ENCODE measurements around the gene CLCA1. TPM values are rescaled to one million over a fixed set of nuclear protein-coding genes. Genes with fewer than 3 reads are reported as not detected.

Gene CLCA1
- total and polyA plus RNA-seq, 10 donors: 0.13 TPM; not detected in 9

DNA sequence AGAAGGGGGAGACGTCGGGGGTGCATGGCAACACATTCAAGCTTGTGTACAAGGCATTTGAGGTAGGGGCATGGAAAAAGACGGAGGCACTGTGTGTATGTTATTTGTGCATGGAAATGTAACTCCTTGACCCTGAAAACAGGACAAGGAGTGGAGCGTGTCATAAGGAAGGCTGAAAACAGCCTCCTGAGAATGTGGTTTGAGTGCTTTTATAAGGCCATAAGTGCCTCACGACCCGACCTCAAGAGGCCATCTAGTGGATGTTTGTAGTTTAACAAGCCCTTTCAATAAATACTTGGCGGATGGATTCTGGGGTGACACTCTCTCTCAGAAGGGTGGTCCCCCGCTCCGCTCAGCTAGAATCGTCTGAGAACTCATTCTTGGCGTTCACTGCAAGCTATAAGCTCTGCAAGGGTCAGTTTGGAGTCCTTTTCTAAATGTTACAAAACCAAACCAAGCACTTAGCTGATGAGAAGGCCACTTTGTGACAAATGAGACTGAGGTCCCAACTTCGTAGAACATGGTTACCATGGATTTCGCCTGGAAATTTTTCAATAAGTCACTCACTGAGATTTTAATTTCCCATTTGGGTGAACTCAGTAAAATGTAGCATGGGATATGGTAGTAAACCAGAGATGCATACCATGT, 39.3 kb downstream of the CLCA1 start:
- Histone ChIP-seq H3K4me3 (no peak overlapping the region), H3K36me3 (no peaks in the 10 kb centered on the region), H3K9me3 (no peaks in the 10 kb centered on the region), H3K4me1 (peaks cover 0 to 18% (median 6%) of the 10 kb centered on the region in 6 donors), H3K27me3 (replicated peaks in 1 of 7) (peaks cover 0 to 4% (median 0%) of the 10 kb centered on the region in 7 donors), H3K27ac (no peak overlapping the region)
- TF ChIP-seq, protein P1, sequence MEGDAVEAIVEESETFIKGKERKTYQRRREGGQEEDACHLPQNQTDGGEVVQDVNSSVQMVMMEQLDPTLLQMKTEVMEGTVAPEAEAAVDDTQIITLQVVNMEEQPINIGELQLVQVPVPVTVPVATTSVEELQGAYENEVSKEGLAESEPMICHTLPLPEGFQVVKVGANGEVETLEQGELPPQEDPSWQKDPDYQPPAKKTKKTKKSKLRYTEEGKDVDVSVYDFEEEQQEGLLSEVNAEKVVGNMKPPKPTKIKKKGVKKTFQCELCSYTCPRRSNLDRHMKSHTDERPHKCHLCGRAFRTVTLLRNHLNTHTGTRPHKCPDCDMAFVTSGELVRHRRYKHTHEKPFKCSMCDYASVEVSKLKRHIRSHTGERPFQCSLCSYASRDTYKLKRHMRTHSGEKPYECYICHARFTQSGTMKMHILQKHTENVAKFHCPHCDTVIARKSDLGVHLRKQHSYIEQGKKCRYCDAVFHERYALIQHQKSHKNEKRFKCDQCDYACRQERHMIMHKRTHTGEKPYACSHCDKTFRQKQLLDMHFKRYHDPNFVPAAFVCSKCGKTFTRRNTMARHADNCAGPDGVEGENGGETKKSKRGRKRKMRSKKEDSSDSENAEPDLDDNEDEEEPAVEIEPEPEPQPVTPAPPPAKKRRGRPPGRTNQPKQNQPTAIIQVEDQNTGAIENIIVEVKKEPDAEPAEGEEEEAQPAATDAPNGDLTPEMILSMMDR (IDR thresholded peaks at IDR 0.05 in 8 of 11, conservative IDR thresholded peaks at IDR 0.05 in 3 of 11): peak in 9 of 11 experiments; percentile 17 to 61 (median 48)
- no peak for TF ChIP-seq POLR2AphosphoS5 (IDR thresholded peaks at IDR 0.05)
- intact Hi-C loops (cut with DNase I; ENCODE audit: low total_unique reads): loop anchor here (10.0 kb wide), 2 partner anchors 133 to 177 kb away; no protein-coding TSS in a partner anchor
- WGBS, 5 donors: 42 to 56% (median 45%) methylated on average over 13 of the region's 13 CpGs
- DNase-seq: no peak

DNA sequence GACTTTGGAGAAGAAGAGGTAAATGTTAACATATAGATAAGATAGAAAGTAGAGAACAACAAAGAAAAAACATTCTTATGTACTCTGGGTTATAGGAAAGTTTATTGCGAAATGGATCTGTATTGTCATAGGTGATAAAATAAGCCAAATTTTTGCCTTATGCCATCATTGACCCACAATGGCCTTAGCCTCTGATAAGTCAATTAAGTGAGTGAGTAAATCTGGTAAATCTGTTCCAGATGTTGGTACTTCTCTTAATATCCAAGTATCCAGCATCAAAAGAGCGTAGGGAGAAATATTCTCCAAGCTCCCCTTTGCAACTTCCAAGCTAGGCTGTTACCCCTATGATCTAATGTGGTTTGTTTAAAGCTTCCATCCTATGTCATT, 39.8 kb downstream of the CLCA1 start:
- H3K4me3 ChIP-seq: no peak overlapping the region
- peaks cover 0 to 13% (median 3%) of the 10 kb centered on the region in 6 donors for H3K4me1 ChIP-seq
- H3K9me3 ChIP-seq: no peaks in the 10 kb centered on the region
- intact Hi-C loops (cut with DNase I; ENCODE audit: low total_unique reads): loop anchor here (10.0 kb wide), 2 partner anchors 134 to 176 kb away; no protein-coding TSS in a partner anchor
- TF ChIP-seq POLR2A (IDR thresholded peaks at IDR 0.05) (no peak), POLR2AphosphoS5 (IDR thresholded peaks at IDR 0.05) (no peak)
- TF ChIP-seq, protein P1 (IDR thresholded peaks at IDR 0.05 in 8 of 11, conservative IDR thresholded peaks at IDR 0.05 in 3 of 11): no peak
- DNase-seq: no peak
- peaks cover 0 to 4% (median 0%) of the 10 kb centered on the region in 7 donors for H3K27me3 ChIP-seq (replicated peaks in 1 of 7)
- WGBS, 5 donors: 86 to 96% (median 89%) methylated on average over 2 of the region's 2 CpGs
- H3K27ac ChIP-seq: no peak overlapping the region
- H3K36me3 ChIP-seq: no peaks in the 10 kb centered on the region

DNA sequence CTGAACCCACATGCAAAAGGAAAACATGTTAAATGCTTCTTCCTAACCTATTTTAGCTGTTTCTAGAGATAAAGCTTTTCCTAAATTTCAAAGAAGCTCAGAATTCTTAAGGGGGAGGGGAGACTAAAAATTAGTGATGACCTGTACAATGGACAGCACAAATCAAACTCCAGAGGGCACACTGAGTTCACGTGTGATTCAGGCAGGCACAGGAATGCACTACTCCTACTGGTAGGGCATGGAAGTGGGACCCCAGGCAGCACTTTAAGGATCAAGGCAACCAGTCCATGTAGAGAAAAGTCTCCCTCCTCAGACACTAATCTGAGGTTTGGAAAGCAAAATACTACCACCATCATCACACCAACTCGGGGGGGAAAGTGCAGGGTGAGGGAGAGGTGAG, 46.9 kb downstream of the CLCA1 start:
- Histone ChIP-seq H3K9me3 (no peaks in the 10 kb centered on the region), H3K4me3 (no peak overlapping the region), H3K27me3 (replicated peaks in 1 of 7) (no peaks in the 10 kb centered on the region), H3K36me3 (no peaks in the 10 kb centered on the region), H3K27ac (no peak overlapping the region), H3K4me1 (no peaks in the 10 kb centered on the region)
- no peak for DNase-seq
- WGBS, 5 donors: 66 to 78% (median 73%) methylated on average over 2 of the region's 2 CpGs
- no peak for TF ChIP-seq POLR2A (IDR thresholded peaks at IDR 0.05)
- TF ChIP-seq, protein P1 (IDR thresholded peaks at IDR 0.05 in 8 of 11, conservative IDR thresholded peaks at IDR 0.05 in 3 of 11): peak in 4 of 11 experiments; percentile 17 to 27 (median 22)
- intact Hi-C loops (cut with DNase I; ENCODE audit: low total_unique reads): no loop called here

DNA sequence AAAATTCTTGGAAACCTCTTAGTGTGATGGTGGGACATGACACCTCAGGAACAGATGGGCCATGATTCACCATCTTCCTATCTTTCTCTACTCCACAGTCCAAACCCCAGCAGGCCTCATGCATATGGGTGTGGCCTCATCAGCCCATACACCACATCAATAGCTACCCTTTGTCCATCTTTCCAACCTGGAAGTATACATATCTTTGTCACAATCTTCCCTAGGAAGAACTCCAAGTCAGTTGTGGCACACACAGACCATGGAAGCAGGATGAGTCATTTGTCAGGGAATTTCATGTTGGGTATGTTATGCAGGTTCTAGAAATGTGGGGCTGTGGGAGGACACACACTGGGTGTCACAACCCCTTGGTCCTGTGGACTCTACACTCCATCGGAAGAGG, 47.6 kb downstream of the CLCA1 start:
- no peaks in the 10 kb centered on the region for H3K9me3 ChIP-seq
- intact Hi-C loops (cut with DNase I; ENCODE audit: low total_unique reads): no loop called here
- no peaks in the 10 kb centered on the region for H3K36me3 ChIP-seq
- 84 to 100% (median 96%) methylated on average over 1 of the region's 1 CpG for WGBS, 5 donors
- DNase-seq: no peak
- no peaks in the 10 kb centered on the region for H3K27me3 ChIP-seq (replicated peaks in 1 of 7)
- H3K27ac ChIP-seq: no peak overlapping the region
- H3K4me1 ChIP-seq: no peaks in the 10 kb centered on the region
- H3K4me3 ChIP-seq: no peak overlapping the region
- TF ChIP-seq POLR2AphosphoS5 (IDR thresholded peaks at IDR 0.05) (no peak), POLR2A (IDR thresholded peaks at IDR 0.05) (no peak)
- TF ChIP-seq, protein P1 (IDR thresholded peaks at IDR 0.05 in 8 of 11, conservative IDR thresholded peaks at IDR 0.05 in 3 of 11): no peak

All from spleen (tissue), 11 donors.